ENCODE measurements around the gene TCF15. TPM values are rescaled to one million over a fixed set of nuclear protein-coding genes. Genes with fewer than 3 reads are reported as not detected.
A peak's percentile ranks its signal among the peaks of the same experiment; 100 is the strongest.

The TCF15 gene
- total RNA-seq, 3 donors from 2014 or later, result 0.44 to 2.6 (median 1.1) TPM

DNA sequence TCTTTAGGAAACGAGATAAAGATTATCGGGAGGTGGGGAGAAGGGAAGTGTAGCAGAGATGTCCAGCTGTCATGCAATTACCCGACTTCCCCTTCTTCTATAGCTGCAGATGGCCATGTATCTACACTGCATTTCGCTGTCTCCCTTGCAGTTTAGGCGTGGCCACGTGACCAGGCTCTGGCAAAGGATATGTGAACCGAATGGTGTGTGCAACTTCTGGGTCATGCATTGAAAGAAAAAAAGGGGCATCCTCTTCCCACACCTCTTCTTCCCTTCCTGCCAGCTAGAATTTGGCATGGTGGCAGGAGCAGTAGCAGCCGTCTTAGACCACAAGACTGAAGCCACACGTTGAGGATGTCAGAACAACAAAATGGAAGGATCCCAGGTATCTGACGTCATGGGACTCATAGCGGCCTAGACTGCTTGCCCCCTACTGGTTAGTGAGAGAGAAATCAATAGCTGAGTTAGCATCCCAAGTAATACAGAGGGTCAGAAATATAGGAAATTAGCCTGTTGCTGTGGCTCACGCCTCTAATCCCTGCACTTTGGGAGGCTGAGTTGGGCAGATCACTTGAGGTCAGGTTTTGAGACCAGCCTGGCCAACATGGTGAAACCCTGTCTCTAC, 32.8 kb downstream of the TCF15 start:
- intact Hi-C loops (cut with DNase I; ENCODE audit: low total_unique reads), result no loop called here

DNA sequence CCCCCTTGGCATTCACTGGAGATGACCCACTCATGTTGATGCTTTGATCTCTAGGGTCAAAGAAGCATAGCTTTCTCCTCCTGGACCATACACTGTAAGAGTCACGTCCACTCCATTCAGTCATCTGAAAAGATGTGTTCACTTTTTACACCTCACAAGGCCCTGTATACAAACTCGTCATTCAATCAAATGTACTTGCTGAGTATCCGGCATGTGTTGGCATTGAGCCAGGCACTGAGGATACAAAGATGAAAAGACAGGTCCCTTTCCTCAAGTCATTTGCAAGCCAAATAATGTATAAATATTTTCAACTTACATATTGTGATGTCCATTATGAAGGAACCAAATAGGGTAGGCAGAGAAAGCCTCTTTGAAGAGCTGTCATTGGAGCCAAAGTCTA, 34.0 kb downstream of the TCF15 start:
- no peak for DNase-seq (ENCODE audit: low spot score in 2 of 2)
- TF ChIP-seq POLR2A (IDR thresholded peaks at IDR 0.05), result no peak
- no peak for TF ChIP-seq CTCF (IDR thresholded peaks at IDR 0.05)
- no peak for TF ChIP-seq POLR2AphosphoS5 (IDR thresholded peaks at IDR 0.05)
- H3K4me3 ChIP-seq, result no peak overlapping the region
- H3K27ac ChIP-seq, result no peak overlapping the region
- H3K27me3 ChIP-seq, result peaks cover 0 to 8% of the 10 kb centered on the region in 2 donors
- H3K36me3 ChIP-seq, result no peaks in the 10 kb centered on the region
- peaks cover 0 to 7% of the 10 kb centered on the region in 2 donors for H3K4me1 ChIP-seq
- no peaks in the 10 kb centered on the region for H3K9me3 ChIP-seq
- intact Hi-C loops (cut with DNase I; ENCODE audit: low total_unique reads), result no loop called here

More for the DNA sequence above, 32.8 kb downstream of the TCF15 start:
- H3K4me1 ChIP-seq, result no peaks in the 10 kb centered on the region
- no peak overlapping the region for H3K4me3 ChIP-seq
- H3K27ac ChIP-seq, result no peak overlapping the region
- no peaks in the 10 kb centered on the region for H3K9me3 ChIP-seq
- TF ChIP-seq POLR2A (IDR thresholded peaks at IDR 0.05) (no peak), POLR2AphosphoS5 (IDR thresholded peaks at IDR 0.05) (no peak), CTCF (IDR thresholded peaks at IDR 0.05) (no peak)
- H3K36me3 ChIP-seq, result no peaks in the 10 kb centered on the region
- DNase-seq (ENCODE audit: low spot score in 2 of 2), result no peak
- H3K27me3 ChIP-seq, result peaks cover 0 to 12% of the 10 kb centered on the region in 2 donors

DNA sequence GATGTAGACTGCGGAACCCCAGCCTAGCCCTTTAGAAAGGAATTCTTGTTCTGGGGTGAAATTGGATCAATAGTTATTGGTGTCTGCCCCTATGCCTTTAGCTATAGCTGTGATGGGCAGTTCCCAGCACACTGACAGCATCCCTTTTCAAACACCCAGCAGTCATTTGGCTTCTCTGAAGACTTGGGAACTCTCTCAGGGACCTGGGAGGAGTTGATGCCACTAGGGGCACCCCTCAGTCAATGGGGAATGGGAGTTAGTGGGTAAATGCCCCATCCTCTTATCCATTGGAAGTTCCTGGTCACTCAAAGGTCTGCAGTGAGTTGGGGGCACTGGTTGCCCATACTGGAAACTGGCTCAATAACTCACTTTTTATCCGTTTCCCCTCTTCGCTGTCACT, 34.9 kb downstream of the TCF15 start:
- H3K9me3 ChIP-seq, result no peaks in the 10 kb centered on the region
- intact Hi-C loops (cut with DNase I; ENCODE audit: low total_unique reads), result no loop called here
- TF ChIP-seq CTCF (IDR thresholded peaks at IDR 0.05) (no peak), POLR2A (IDR thresholded peaks at IDR 0.05) (no peak), POLR2AphosphoS5 (IDR thresholded peaks at IDR 0.05) (no peak)
- DNase-seq (ENCODE audit: low spot score in 2 of 2), result no peak
- H3K27ac ChIP-seq, result no peak overlapping the region
- peaks cover 0 to 8% of the 10 kb centered on the region in 2 donors for H3K27me3 ChIP-seq
- H3K4me3 ChIP-seq, result no peak overlapping the region
- H3K36me3 ChIP-seq, result no peaks in the 10 kb centered on the region
- H3K4me1 ChIP-seq, result peaks cover 0 to 7% of the 10 kb centered on the region in 2 donors

DNA sequence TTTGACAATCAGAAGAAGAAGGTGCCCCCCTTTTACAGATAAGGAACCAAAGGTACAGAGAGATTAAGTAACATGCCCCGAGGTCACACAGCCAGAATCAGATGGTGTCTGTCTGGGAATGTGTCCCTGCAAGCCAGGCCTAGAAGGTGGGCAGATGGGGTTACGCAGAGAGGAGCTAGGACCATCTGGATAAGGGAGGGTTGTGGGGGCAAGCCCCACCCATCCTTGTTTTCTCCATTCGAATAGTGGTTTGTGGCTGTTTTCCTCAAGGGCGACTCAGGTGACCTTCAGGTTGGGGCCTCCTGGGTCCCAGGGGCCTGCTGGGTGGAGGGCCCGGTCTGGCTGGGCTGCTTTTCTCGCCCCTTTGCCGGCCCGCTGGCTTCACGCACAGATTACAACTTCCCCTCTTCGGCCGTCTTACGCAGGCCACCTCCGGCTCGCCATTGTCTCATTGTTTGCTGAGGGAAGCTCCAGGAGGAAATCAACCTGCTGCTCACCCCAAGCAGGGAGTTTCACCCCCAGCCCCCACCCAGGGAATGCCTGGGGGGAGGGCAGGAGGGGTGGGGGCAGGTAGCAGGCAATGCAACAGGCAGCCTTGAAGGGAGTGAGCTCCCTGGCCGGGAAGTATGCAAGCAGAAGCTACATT, 35.7 kb downstream of the TCF15 start:
- peaks cover 0 to 7% of the 10 kb centered on the region in 2 donors for H3K4me1 ChIP-seq
- H3K27ac ChIP-seq, result peak overlapping the region in 1 of 2 donors; percentile 58
- no peak overlapping the region for H3K4me3 ChIP-seq
- no peak for TF ChIP-seq POLR2A (IDR thresholded peaks at IDR 0.05)
- TF ChIP-seq POLR2AphosphoS5 (IDR thresholded peaks at IDR 0.05), result no peak
- no peaks in the 10 kb centered on the region for H3K36me3 ChIP-seq
- no peaks in the 10 kb centered on the region for H3K9me3 ChIP-seq
- peaks cover 0 to 8% of the 10 kb centered on the region in 2 donors for H3K27me3 ChIP-seq
- intact Hi-C loops (cut with DNase I; ENCODE audit: low total_unique reads), result no loop called here
- no peak for DNase-seq (ENCODE audit: low spot score in 2 of 2)

GRCh38 chr20:573414-574296, 36.5 kb downstream of the TCF15 start:
- Histone ChIP-seq H3K27me3 (peaks cover 0 to 8% of the 10 kb centered on the region in 2 donors), H3K36me3 (no peaks in the 10 kb centered on the region), H3K9me3 (no peaks in the 10 kb centered on the region), H3K4me3 (no peak overlapping the region), H3K27ac (peak overlapping the region in 1 of 2 donors; percentile 58), H3K4me1 (peaks cover 0 to 7% of the 10 kb centered on the region in 2 donors)
- no peak for DNase-seq (ENCODE audit: low spot score in 2 of 2)
- TF ChIP-seq CTCF (IDR thresholded peaks at IDR 0.05) (no peak), POLR2A (IDR thresholded peaks at IDR 0.05) (no peak), POLR2AphosphoS5 (IDR thresholded peaks at IDR 0.05) (no peak)
- intact Hi-C loops (cut with DNase I; ENCODE audit: low total_unique reads), result no loop called here
